Psoas muscle (tissue), 8 donors: ENCODE measurements around the gene TMEM53. TPM values are rescaled to one million over a fixed set of nuclear protein-coding genes. Genes with fewer than 3 reads are reported as not detected.

Experiments used
- ATAC-seq, 4 donors: fragments of 200-7000 bp; cut with Tn5 transposase; one replicate each; pipeline ENCODE4 v1.9.1; 2020; ENCODE audit warnings: moderate library complexity in 3 of 4, mild to moderate bottlenecking in 2 of 4
- DNase-seq, 2 donors: peaks; one replicate each; pipeline ENCODE4 v3.0.0-alpha.2; 2020
- H3K27ac ChIP-seq: fragments of 200-600 bp; one replicate; pipeline ENCODE4 v1.8.0; 2022
- H3K27me3 ChIP-seq, 3 donors: fragments of 200-600 bp in 1 of 3; one replicate each; pipeline versions ENCODE4 v1.6.1 to v1.8.0; 2013 to 2022; ENCODE audit warnings: low read length in 2 of 3, mild to moderate bottlenecking in 2 of 3, moderate library complexity in 1 of 3; ENCODE audit not compliant: insufficient read depth in 3 of 3
- H3K36me3 ChIP-seq, 2 donors: fragments of 200-600 bp in 1 of 2; one replicate each; pipeline versions ENCODE4 v1.6.1 to v1.8.0; 2013 to 2022; ENCODE audit warnings: low read depth in 1 of 2, mild to moderate bottlenecking in 1 of 2, moderate library complexity in 1 of 2; ENCODE audit not compliant: insufficient read depth in 1 of 2
- H3K4me1 ChIP-seq: fragments of 200-600 bp; one replicate; pipeline ENCODE4 v1.8.0; 2022
- H3K4me3 ChIP-seq: fragments of 200-600 bp; one replicate; pipeline ENCODE4 v1.8.0; 2022; ENCODE audit warnings: mild to moderate bottlenecking
- H3K9me3 ChIP-seq: fragments of 200-600 bp; one replicate; pipeline ENCODE4 v1.8.0; 2022
- CTCF ChIP-seq: fragments of 200-600 bp; IDR thresholded peaks from one replicate; pipeline ENCODE4 v1.8.0; 2022; ENCODE audit warnings: antibody characterized with exemption
- WGBS, 3 donors: extraction: QIAGEN DNeasy Blood & Tissue Kit; methylation state at CpG; one replicate each; pipeline versions ENCODE4 v1.1.6 to v1.1.7; 2013; 5-methylcytosine and 5-hydroxymethylcytosine counted together
- intact Hi-C, 2 donors: fragments of 100-400 bp; cut with DNase I; formaldehyde crosslinking; loops; one replicate each; pipeline versions ENCODE4 v1.11.0 to v1.14.2; 2022
- polyA plus RNA-seq, 3 donors: library from polyadenylated mRNA; stranded (reverse); fragments of 200-250 nt; gene quantifications; one replicate each; pipeline ENCODE4 v1.2.3, GENCODE V29; 2013
- total RNA-seq, 4 donors: library from RNA; stranded (reverse); fragmentation: NEBNext Ultra II Directional in 2 of 4; extraction: Animal tissue kit (Norgen Biotek cat#: 25700) in 2 of 4; gene quantifications; one replicate each; pipeline versions ENCODE4 v1.2.1 to v1.2.4, GENCODE V29; 2021 to 2023
- donor health status: healthy with polysubstance abuse.
- donor health status: DM: no; HTN: no; CAD: no; lungs with moderate emphysema.
- donor health status: Bipolar disorder and iron deficiency.
- donor health status: healthy.
- donor health status: DM: yes; HTN: yes; CAD: no.
- donor health status: DM: no; HTN: no; CAD: no.
- donor health status: DM: no; HTN: no; CAD: no.
- donor health status: DM: yes; HTN: yes; CAD: no.

Gene TMEM53
- total and polyA plus RNA-seq, 7 donors, result 2.4 to 7.7 (median 6.2) TPM

GRCh38 chr1:44640200-44640853 lies 34.0 kb downstream of the TMEM53 start:
- ATAC-seq (peak; percentile 66 to 85 (median 81)), DNase-seq (peak in 1 of 2 donors; percentile 77)
- Histone ChIP-seq H3K4me1 (peaks cover 96% of the 10 kb centered on the region), H3K36me3 (peaks cover 10 to 79% of the 10 kb centered on the region in 2 donors), H3K9me3 (no peaks in the 10 kb centered on the region), H3K4me3 (no peak overlapping the region), H3K27ac (peak overlapping the region; percentile 79), H3K27me3 (no peaks in the 10 kb centered on the region)
- 51 to 66% (median 61%) methylated on average over 24 of the region's 24 CpGs for WGBS, 3 donors
- intact Hi-C loops, result no loop called here
- TF ChIP-seq CTCF, result no peak

- Histone ChIP-seq H3K4me1 (peaks cover 95% of the 10 kb centered on the region), H3K27ac (peak overlapping the region; percentile 79), H3K36me3 (peaks cover 6 to 80% of the 10 kb centered on the region in 2 donors), H3K4me3 (no peak overlapping the region), H3K27me3 (no peaks in the 10 kb centered on the region), H3K9me3 (no peaks in the 10 kb centered on the region)
- peak in 3 of 4 donors; percentile 15 to 40 (median 37) for ATAC-seq
- intact Hi-C loops, result no loop called here
- WGBS, 3 donors, result 63 to 78% (median 63%) methylated on average over 27 of the region's 27 CpGs
- no peak for DNase-seq
- no peak for TF ChIP-seq CTCF
Measured at GRCh38 chr1:44637702-44638411, 36.4 kb downstream of the TMEM53 start.

- H3K27me3 ChIP-seq, result no peaks in the 10 kb centered on the region
- peak; percentile 71 to 77 (median 72) for ATAC-seq
- H3K27ac ChIP-seq, result peak overlapping the region; percentile 79
- H3K36me3 ChIP-seq, result peaks cover 6 to 78% of the 10 kb centered on the region in 2 donors
- H3K4me1 ChIP-seq, result peaks cover 89% of the 10 kb centered on the region
- H3K4me3 ChIP-seq, result no peak overlapping the region
- intact Hi-C loops, result no loop called here
- TF ChIP-seq CTCF, result no peak
- 32 to 46% (median 35%) methylated on average over 13 of the region's 13 CpGs for WGBS, 3 donors
- peak in 1 of 2 donors; percentile 59 for DNase-seq
- H3K9me3 ChIP-seq, result no peaks in the 10 kb centered on the region
Measured at GRCh38 chr1:44636688-44637598, 37.3 kb downstream of the TMEM53 start.

- H3K36me3 ChIP-seq, result peaks cover 6 to 70% of the 10 kb centered on the region in 2 donors
- 73 to 81% (median 79%) methylated on average over 14 of the region's 14 CpGs for WGBS, 3 donors
- intact Hi-C loops, result no loop called here
Measured at GRCh38 chr1:44636083-44636687, 38.1 kb downstream of the TMEM53 start.

More at GRCh38 chr1:44636083-44636687, 38.1 kb downstream of the TMEM53 start:
- H3K4me1 ChIP-seq, result peaks cover 83% of the 10 kb centered on the region
- no peak for ATAC-seq
- H3K27me3 ChIP-seq, result no peaks in the 10 kb centered on the region
- DNase-seq, result peak in 1 of 2 donors; percentile 44
- TF ChIP-seq CTCF, result no peak
- H3K4me3 ChIP-seq, result no peak overlapping the region
- H3K27ac ChIP-seq, result peak overlapping the region; percentile 79
- no peaks in the 10 kb centered on the region for H3K9me3 ChIP-seq
